GM06990 (cell line): ENCODE measurements around the gene CCR5AS.

Experiments used
- DNase-seq: peaks from one replicate; pipeline ENCODE4 v3.0.0-alpha.2; 2011; ENCODE audit not compliant: insufficient read length; ENCODE audit errors: extremely low read depth
- H3K27me3 ChIP-seq: replicated peaks from 2 replicates; pipeline ENCODE4 v1.6.0; 2011; ENCODE audit warnings: low read length; ENCODE audit not compliant: control insufficient read depth, insufficient read depth
- H3K36me3 ChIP-seq: 2 replicates; pipeline ENCODE4 v1.5.1; 2011; ENCODE audit warnings: low read length; ENCODE audit not compliant: control insufficient read depth, insufficient read depth
- H3K4me3 ChIP-seq: replicated peaks from 2 replicates; pipeline ENCODE4 v1.5.1; 2011; ENCODE audit warnings: low read depth, mild to moderate bottlenecking, control low read depth, low read length
- CTCF ChIP-seq: IDR thresholded peaks from 2 replicates; pipeline ENCODE4 v1.5.1; 2011; ENCODE audit warnings: low read length, control low read depth, mild to moderate bottlenecking, inconsistent platforms; ENCODE audit not compliant: insufficient read depth, poor library complexity, severe bottlenecking

The CCR5AS gene

GRCh38 chr3:46420931-46421330, 14.1 kb upstream of the CCR5AS start:
- Histone ChIP-seq H3K4me3 (no peak overlapping the region), H3K27me3 (no peaks in the 10 kb centered on the region), H3K36me3 (no peaks in the 10 kb centered on the region)
- no peak for DNase-seq
- TF ChIP-seq CTCF: no peak

- H3K27me3 ChIP-seq: no peaks in the 10 kb centered on the region
- no peaks in the 10 kb centered on the region for H3K36me3 ChIP-seq
- TF ChIP-seq CTCF: no peak
- H3K4me3 ChIP-seq: no peak overlapping the region
- DNase-seq: no peak
These were observed 12.9 kb upstream of the CCR5AS start for GRCh38 chr3:46419816-46420215.

DNA sequence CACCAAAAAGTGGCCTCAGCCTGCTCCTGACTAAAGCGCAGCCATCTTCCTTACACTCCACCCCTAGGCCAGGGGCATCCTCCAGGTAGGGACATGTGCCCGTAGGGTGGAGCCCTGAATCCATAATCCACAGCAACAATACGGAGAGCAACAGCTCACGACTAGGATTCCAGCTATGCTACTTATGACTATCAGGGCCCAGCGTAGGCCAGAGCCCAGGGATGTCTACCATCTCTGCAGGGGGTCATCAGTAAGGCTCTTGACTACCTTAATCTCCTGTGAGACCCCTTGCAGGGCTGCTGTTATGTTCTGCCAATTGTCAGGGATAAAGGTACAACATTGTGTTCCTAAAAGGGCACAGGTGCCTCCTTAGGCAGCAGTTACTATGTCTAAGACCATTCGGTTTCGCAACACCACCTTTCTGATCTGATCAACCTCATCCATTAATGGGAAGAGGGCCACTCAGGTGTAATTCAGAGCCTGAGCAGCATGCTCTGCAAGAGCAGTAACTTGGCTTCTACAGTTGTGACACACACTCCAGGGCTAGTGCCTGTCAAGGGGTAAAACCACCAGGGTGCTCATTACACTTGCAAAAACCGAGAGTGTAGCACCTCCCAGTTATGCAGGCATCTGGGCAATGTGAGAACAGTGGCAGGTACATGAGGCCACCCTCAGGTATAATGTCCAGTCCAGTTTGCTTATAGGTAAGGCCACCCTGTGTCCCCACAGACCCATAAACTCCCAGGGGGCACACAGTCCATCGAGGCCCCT, 11.2 kb upstream of the CCR5AS start:
- Histone ChIP-seq H3K27me3 (no peaks in the 10 kb centered on the region), H3K4me3 (no peak overlapping the region), H3K36me3 (no peaks in the 10 kb centered on the region)
- no peak for TF ChIP-seq CTCF
- no peak for DNase-seq

- no peak for DNase-seq
- Histone ChIP-seq H3K27me3 (no peaks in the 10 kb centered on the region), H3K4me3 (no peak overlapping the region), H3K36me3 (no peaks in the 10 kb centered on the region)
- no peak for TF ChIP-seq CTCF
These were observed 10.1 kb upstream of the CCR5AS start for GRCh38 chr3:46416811-46417510.

GRCh38 chr3:46416125-46416810, 9.4 kb upstream of the CCR5AS start:
- no peak overlapping the region for H3K4me3 ChIP-seq
- no peak for TF ChIP-seq CTCF
- DNase-seq: no peak
- H3K36me3 ChIP-seq: no peaks in the 10 kb centered on the region
- no peaks in the 10 kb centered on the region for H3K27me3 ChIP-seq
